Astrocyte of the cerebellum (primary cell): Measurements from ENCODE around the gene HSPBAP1.

ENCODE experiments used
- DNase-seq: peaks from one replicate; pipeline ENCODE4 v3.0.0-alpha.2; 2011; ENCODE audit warnings: low read depth
- H3K4me3 ChIP-seq: 2 replicates; pipeline ENCODE4 v1.5.1; 2011; ENCODE audit warnings: mild to moderate bottlenecking, low read depth, low read length, moderate library complexity
- CTCF ChIP-seq: IDR thresholded peaks from 2 replicates; pipeline ENCODE4 v1.5.1; 2012; ENCODE audit warnings: low read length, low read depth, moderate library complexity, mild to moderate bottlenecking; ENCODE audit errors: missing control alignments
- in situ Hi-C: cut with HindIII; loops from 2 replicates; pipeline ENCODE4 v1.10.0; 2017; ENCODE audit warnings: low sequenced_read_pairs

The HSPBAP1 gene

GRCh38 chr3:122800031-122800430 lies 6.4 kb upstream of the HSPBAP1 start:
- no peak for DNase-seq
- H3K4me3 ChIP-seq: no peak overlapping the region
- in situ Hi-C loops: no loop called here
- no peak for TF ChIP-seq CTCF

- H3K4me3 ChIP-seq: no peak overlapping the region
- DNase-seq: no peak
- no peak for TF ChIP-seq CTCF
- in situ Hi-C loops: no loop called here
These were observed 5.7 kb upstream of the HSPBAP1 start for GRCh38 chr3:122799322-122799721.

- TF ChIP-seq CTCF: no peak
- no peak overlapping the region for H3K4me3 ChIP-seq
- in situ Hi-C loops: no loop called here
- DNase-seq: no peak
These were observed 3.7 kb upstream of the HSPBAP1 start for GRCh38 chr3:122797291-122797690.

GRCh38 chr3:122795674-122796195 lies 2.1 kb upstream of the HSPBAP1 start:
- no peak for DNase-seq
- in situ Hi-C loops: no loop called here
- peak overlapping the region; percentile 67 for H3K4me3 ChIP-seq
- TF ChIP-seq CTCF: no peak

- peak within 1 kb of the TSS; percentile 67 for H3K4me3 ChIP-seq
- TF ChIP-seq CTCF: no peak
- in situ Hi-C loops: no loop called here
- DNase-seq: peak; percentile 34
These were observed 1.4 kb upstream of the HSPBAP1 start, which contains the start of gene SLC49A4 for GRCh38 chr3:122794779-122795673. TSS of gene SLC49A4 (plus strand) at chr3:122795069. CDS start at chr3:122795193, 124 bp downstream.

GRCh38 chr3:122794483-122794778 lies 800 bp upstream of the HSPBAP1 start:
- DNase-seq: no peak
- no peak for TF ChIP-seq CTCF
- peak overlapping the region; percentile 67 for H3K4me3 ChIP-seq
- in situ Hi-C loops: no loop called here
